ENCODE results near the gene IFNA5. TPM values are rescaled to one million over a fixed set of nuclear protein-coding genes. Genes with fewer than 3 reads are reported as not detected.

Gene IFNA5
- total and polyA plus RNA-seq, 5 donors from 2014 or later: not detected

GRCh38 chr9:21265421-21266189, 39.5 kb downstream of the IFNA5 start:
- Mint-ChIP-seq H3K4me3 (no peak overlapping the region), H3K27ac (no peak overlapping the region), H3K4me1 (peaks cover 0 to 3% (median 0%) of the 10 kb centered on the region in 4 donors), H3K36me3 (no peaks in the 10 kb centered on the region), H3K9me3 (peaks cover 0 to 2% (median 0%) of the 10 kb centered on the region in 7 donors), H3K27me3 (peaks cover 11% of the 10 kb centered on the region)
- no peaks in the 10 kb centered on the region for H3K27me3 ChIP-seq (ENCODE audit: control insufficient read depth, insufficient read depth, low read length)
- H3K36me3 ChIP-seq (ENCODE audit: control insufficient read depth, insufficient read depth, low read length): no peaks in the 10 kb centered on the region
- DNase-seq: no peak
- no peak for ATAC-seq (ENCODE audit: low read depth in 2 of 2)
- no peak overlapping the region for H3K4me3 ChIP-seq (ENCODE audit: low read depth, low read length)
- no peak overlapping the region for H3K27ac ChIP-seq (ENCODE audit: insufficient read depth, low read length, poor library complexity, severe bottlenecking)
- H3K4me1 ChIP-seq (ENCODE audit: control insufficient read depth, insufficient read depth, low read length, poor library complexity, severe bottlenecking): no peaks in the 10 kb centered on the region
- H3K9me3 ChIP-seq (ENCODE audit: control insufficient read depth in 2 of 2, low read length in 2 of 2): no peaks in the 10 kb centered on the region

GRCh38 chr9:21255538-21256212, 49.4 kb downstream of the IFNA5 start:
- no peaks in the 10 kb centered on the region for H3K36me3 ChIP-seq (ENCODE audit: control insufficient read depth, insufficient read depth, low read length)
- Mint-ChIP-seq H3K4me1 (peaks cover 0 to 5% (median 4%) of the 10 kb centered on the region in 4 donors), H3K9me3 (no peaks in the 10 kb centered on the region), H3K4me3 (peak overlapping the region in 1 of 4 donors; percentile 38), H3K27ac (no peak overlapping the region), H3K27me3 (peaks cover 22% of the 10 kb centered on the region), H3K36me3 (no peaks in the 10 kb centered on the region)
- H3K9me3 ChIP-seq (ENCODE audit: control insufficient read depth in 2 of 2, low read length in 2 of 2): no peaks in the 10 kb centered on the region
- H3K27me3 ChIP-seq (ENCODE audit: control insufficient read depth, insufficient read depth, low read length): peaks cover 3% of the 10 kb centered on the region
- DNase-seq: no peak
- no peak overlapping the region for H3K27ac ChIP-seq (ENCODE audit: insufficient read depth, low read length, poor library complexity, severe bottlenecking)
- H3K4me3 ChIP-seq (ENCODE audit: low read depth, low read length): no peak overlapping the region
- ATAC-seq (ENCODE audit: low read depth in 2 of 2): no peak
- H3K4me1 ChIP-seq (ENCODE audit: control insufficient read depth, insufficient read depth, low read length, poor library complexity, severe bottlenecking): no peaks in the 10 kb centered on the region

Other genes with a start within 250 kb of the IFNA5 start
- not detected for gene IFNB1, start 227.4 kb downstream of the IFNA5 start, total RNA-seq
- gene IFNB1, start 227.4 kb downstream of the IFNA5 start, polyA plus RNA-seq: not detected
- gene IFNW1, start 163.5 kb downstream of the IFNA5 start, total RNA-seq: not detected
- gene IFNW1, start 163.5 kb downstream of the IFNA5 start, polyA plus RNA-seq: not detected
- gene IFNA21, start 138.7 kb downstream of the IFNA5 start, total RNA-seq: not detected
- not detected for gene IFNA21, start 138.7 kb downstream of the IFNA5 start, polyA plus RNA-seq
- not detected for gene IFNA4, start 117.7 kb downstream of the IFNA5 start, total RNA-seq
- not detected for gene IFNA4, start 117.7 kb downstream of the IFNA5 start, polyA plus RNA-seq
- gene IFNA7, start 103.1 kb downstream of the IFNA5 start, total RNA-seq: not detected
- gene IFNA7, start 103.1 kb downstream of the IFNA5 start, polyA plus RNA-seq: not detected
- not detected for gene IFNA10, start 98.2 kb downstream of the IFNA5 start, total RNA-seq
- gene IFNA10, start 98.2 kb downstream of the IFNA5 start, polyA plus RNA-seq: not detected
- gene IFNA16, start 88.0 kb downstream of the IFNA5 start, total RNA-seq: not detected
- gene IFNA16, start 88.0 kb downstream of the IFNA5 start, polyA plus RNA-seq: not detected
- not detected for gene IFNA17, start 77.1 kb downstream of the IFNA5 start, total RNA-seq
- gene IFNA17, start 77.1 kb downstream of the IFNA5 start, polyA plus RNA-seq: not detected
- not detected for gene IFNA14, start 65.3 kb downstream of the IFNA5 start, total RNA-seq
- not detected for gene IFNA14, start 65.3 kb downstream of the IFNA5 start, polyA plus RNA-seq
- gene KLHL9, start 30.1 kb upstream of the IFNA5 start, total RNA-seq: 13.4 TPM
- gene KLHL9, start 30.1 kb upstream of the IFNA5 start, polyA plus RNA-seq: 10 to 100 TPM in 3 of 4 donors, 1 to 10 TPM in 1; 9.5 to 19.2 (median 15.9) TPM
- not detected for gene IFNA6, start 45.6 kb upstream of the IFNA5 start, total RNA-seq
- gene IFNA6, start 45.6 kb upstream of the IFNA5 start, polyA plus RNA-seq: not detected
- gene IFNA13, start 62.7 kb upstream of the IFNA5 start, total RNA-seq: not detected
- gene IFNA13, start 62.7 kb upstream of the IFNA5 start, polyA plus RNA-seq: not detected
- not detected for gene IFNA2, start 80.1 kb upstream of the IFNA5 start, total RNA-seq
- not detected for gene IFNA2, start 80.1 kb upstream of the IFNA5 start, polyA plus RNA-seq
- not detected for gene IFNA8, start 103.8 kb upstream of the IFNA5 start, total RNA-seq
- not detected for gene IFNA8, start 103.8 kb upstream of the IFNA5 start, polyA plus RNA-seq
- gene IFNA1, start 135.1 kb upstream of the IFNA5 start, total RNA-seq: not detected
- gene IFNA1, start 135.1 kb upstream of the IFNA5 start, polyA plus RNA-seq: not detected
- not detected for gene IFNE, start 177.0 kb upstream of the IFNA5 start, total RNA-seq
- gene IFNE, start 177.0 kb upstream of the IFNA5 start, polyA plus RNA-seq: not detected